ENCODE data around the gene LRRC74B.

Gene LRRC74B

DNA sequence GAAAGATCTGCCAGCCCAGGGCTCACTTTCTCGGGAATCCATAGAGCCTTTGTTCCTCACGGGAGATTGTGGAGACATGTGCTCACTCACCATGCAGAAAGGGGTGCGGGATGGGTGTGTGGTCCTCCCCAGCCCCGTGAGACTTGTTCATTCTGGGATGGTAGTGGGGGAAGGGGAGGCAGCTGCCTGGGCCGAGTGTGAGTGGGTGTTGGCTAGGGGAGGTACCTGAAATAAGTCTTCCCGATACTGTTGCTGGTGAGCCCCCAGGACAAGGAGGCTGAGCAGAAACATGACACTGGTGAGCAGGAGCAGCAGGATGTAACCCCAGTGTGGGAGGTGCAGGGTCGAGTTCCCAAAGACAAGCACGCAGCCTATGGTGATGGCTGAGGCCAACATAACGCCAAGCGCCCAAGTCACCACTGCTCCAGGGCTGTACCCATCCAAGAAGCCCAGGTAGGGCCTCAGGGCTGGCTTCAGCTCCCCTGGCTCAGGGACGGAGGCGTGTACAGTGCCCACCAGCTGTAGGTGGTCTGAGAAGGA lies 16.2 kb upstream of the LRRC74B start:
- TF ChIP-seq, protein P1, sequence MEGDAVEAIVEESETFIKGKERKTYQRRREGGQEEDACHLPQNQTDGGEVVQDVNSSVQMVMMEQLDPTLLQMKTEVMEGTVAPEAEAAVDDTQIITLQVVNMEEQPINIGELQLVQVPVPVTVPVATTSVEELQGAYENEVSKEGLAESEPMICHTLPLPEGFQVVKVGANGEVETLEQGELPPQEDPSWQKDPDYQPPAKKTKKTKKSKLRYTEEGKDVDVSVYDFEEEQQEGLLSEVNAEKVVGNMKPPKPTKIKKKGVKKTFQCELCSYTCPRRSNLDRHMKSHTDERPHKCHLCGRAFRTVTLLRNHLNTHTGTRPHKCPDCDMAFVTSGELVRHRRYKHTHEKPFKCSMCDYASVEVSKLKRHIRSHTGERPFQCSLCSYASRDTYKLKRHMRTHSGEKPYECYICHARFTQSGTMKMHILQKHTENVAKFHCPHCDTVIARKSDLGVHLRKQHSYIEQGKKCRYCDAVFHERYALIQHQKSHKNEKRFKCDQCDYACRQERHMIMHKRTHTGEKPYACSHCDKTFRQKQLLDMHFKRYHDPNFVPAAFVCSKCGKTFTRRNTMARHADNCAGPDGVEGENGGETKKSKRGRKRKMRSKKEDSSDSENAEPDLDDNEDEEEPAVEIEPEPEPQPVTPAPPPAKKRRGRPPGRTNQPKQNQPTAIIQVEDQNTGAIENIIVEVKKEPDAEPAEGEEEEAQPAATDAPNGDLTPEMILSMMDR (IDR thresholded peaks at IDR 0.05; ENCODE audit: control insufficient read depth, extremely low read depth, insufficient read depth), result no peak
- DNase-seq (ENCODE audit: low read depth), result no peak
- H3K4me3 ChIP-seq (ENCODE audit: low read depth, low read length), result no peak overlapping the region

DNA sequence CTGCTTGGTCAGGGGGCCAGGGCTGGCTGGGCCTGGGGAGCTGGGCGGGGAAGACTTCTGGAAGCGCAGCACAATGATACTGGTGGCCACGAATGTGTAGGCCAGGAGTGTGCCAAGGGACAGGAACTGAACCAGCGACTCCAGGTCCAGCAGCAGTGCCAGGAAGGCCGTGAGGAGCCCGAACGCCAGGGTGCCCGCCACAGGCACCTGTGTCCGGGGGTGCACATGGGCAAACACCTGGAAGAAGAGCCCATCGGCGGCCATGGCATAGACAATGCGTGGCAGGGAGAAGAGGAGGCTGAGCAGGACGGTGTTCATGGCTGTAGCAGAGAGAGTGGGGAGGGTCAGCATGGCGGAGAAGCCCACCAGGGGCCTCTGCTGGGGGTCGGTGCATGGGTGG lies 15.7 kb upstream of the LRRC74B start:
- no peak for DNase-seq (ENCODE audit: low read depth)
- TF ChIP-seq, protein P1 (IDR thresholded peaks at IDR 0.05; ENCODE audit: control insufficient read depth, extremely low read depth, insufficient read depth), result no peak
- H3K4me3 ChIP-seq (ENCODE audit: low read depth, low read length), result no peak overlapping the region

DNA sequence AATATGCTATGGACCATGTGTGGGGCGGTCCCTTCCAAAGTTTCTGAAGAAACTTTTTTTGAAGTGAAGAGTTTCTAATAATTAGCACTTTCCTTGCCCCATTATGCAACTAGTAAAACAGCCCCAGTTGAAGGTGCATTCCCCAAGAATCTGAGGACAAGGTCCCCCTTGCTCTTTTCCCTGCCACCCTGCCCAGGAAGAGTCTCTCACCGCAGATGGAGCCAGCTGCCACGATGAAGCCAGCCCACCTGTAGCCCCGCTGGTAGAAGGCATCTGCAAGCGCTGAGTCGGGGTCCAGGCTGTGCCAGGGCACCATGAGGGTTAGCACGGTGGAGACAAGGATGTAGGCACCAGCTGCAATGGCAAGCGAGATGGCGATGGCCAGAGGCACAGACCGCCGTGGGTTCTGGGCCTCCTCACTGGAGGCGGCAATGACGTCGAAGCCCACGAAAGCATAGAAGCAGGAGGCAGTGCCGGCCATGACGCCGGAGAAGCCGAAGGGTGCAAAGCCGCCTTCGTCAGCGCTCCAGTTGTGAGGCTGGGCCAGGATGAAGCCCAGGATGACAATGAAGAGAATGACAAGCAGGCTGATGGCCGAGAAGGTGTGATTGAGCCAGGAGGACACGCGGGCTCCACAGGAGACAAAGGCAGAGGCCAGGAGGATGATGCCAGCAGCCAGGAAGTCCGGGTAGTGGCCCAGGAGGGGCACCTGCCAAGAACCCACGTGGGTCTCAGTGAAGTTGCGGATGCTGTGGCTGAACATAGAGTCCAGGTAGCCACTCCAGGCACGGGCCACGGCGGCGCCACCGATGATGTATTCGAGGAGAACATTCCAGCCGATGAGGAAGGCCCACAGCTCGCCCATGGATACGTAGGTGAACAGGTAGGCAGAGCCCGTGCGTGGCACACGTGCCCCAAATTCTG lies 14.9 kb upstream of the LRRC74B start:
- TF ChIP-seq, protein P1 (IDR thresholded peaks at IDR 0.05; ENCODE audit: control insufficient read depth, extremely low read depth, insufficient read depth), result no peak
- DNase-seq (ENCODE audit: low read depth), result no peak
- no peak overlapping the region for H3K4me3 ChIP-seq (ENCODE audit: low read depth, low read length)

DNA sequence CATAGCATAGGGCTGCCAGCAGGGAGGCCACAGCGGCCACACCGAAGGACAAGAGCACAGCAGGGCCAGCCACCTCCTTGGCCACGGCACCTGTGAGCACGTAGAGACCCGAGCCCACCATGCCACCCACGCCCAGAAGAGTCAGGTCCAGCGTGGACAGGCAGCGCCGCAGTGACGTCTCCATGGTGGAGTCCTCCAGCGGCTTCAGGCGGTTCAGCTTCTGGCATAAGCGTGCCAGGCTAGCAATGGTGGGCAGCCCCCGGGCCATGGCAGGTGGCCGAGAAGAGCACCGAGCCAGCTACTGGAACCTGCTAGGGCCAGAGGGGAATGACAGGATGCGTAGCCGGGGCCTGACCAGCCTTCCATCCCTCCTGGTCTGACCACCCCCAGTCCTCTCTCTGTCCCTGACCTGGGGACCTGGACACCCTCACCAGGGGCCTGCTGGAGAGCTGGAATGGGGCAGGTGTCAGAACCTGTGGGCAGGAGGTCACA lies 14.2 kb upstream of the LRRC74B start:
- H3K4me3 ChIP-seq (ENCODE audit: low read depth, low read length), result no peak overlapping the region
- TF ChIP-seq, protein P1 (IDR thresholded peaks at IDR 0.05; ENCODE audit: control insufficient read depth, extremely low read depth, insufficient read depth), result no peak
- no peak for DNase-seq (ENCODE audit: low read depth)

DNA sequence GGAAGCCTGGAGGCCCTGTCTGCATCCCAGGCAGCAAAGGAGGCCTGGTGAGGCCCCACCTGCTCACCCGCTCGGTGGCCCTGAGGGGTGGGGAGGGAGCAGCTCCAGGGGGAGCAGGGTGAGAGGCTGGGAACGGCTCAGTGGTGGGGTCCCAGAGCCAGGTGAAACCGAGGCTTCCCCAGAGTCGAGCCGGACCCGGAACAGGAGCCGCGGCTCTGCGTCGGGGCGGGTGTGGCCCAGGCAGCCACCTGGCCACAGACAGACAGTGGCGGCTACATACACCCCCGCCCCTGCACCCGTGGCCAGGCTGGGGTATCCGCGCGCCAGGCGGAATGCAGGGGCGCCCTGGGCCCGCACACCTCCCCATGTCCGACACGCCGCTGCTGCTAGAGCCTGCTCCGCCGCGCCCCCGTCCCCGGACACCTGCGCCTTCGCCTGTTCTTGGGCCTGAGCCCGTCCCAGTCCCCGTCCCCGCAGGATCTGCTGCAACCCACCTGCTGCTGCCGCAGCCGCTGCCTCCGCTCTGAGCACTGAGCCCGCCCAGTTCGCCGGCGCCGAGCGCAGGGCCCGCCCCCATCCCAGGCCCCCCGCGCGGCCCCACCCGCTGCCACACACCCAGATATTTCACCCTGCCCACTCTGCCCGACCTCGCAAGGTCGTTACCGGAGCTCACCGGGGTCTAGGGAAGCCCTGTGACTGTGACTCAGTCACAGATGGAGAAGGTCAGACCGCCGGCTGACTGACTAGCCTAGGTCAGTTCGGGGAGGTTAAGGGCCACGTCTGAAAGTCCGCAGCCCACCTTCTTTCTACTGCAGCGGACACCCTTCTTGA lies 13.5 kb upstream of the LRRC74B start, which contains the start of gene SLC7A4:
TSS of gene SLC7A4 (minus strand) at position 525 of the 831 bp plus-strand sequence. CDS start 749 bp downstream, outside the sequence.
- DNase-seq (ENCODE audit: low read depth), result no peak
- H3K4me3 ChIP-seq (ENCODE audit: low read depth, low read length), result no peak within 1 kb of the TSS
- TF ChIP-seq, protein P1 (IDR thresholded peaks at IDR 0.05; ENCODE audit: control insufficient read depth, extremely low read depth, insufficient read depth), result no peak

DNA sequence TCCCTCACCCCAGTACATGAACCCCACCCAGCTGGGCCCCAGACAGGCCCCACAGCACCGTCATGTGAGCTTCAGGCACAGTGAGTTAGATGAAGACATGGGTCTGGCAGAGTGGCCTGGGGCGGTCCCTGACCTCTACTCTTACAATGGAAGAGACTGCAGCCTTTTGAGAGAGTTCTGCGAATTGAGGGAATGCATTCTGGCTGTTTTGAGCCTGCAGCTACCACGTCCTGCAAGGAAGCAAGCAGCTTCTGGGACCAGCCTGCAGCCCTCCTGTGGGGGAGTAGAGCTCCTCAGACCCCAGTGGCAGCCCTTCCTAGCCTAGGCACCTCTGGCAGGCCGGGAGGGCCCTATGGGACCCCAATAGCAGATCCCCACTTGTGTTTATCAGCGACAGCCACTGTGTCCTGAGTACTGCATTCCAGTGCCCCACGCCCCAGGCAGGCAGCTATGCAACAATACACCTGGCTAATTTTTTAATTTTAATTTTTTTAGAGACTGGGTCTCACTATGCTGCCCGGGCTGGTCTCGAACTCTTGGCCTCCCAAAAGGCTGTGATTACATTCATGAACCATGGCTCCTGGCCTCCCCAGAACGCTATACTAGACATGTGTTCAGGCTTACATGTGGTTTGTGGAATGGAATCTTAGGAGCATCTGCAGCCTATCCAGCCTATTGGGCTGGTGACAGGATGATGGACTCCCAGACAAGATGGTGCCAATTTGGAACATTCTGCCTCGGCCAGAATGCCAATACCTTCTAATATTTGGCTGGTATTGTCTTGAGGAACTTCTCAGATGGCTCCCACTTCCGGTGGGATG lies 12.7 kb upstream of the LRRC74B start:
- TF ChIP-seq, protein P1 (IDR thresholded peaks at IDR 0.05; ENCODE audit: control insufficient read depth, extremely low read depth, insufficient read depth), result no peak
- no peak for DNase-seq (ENCODE audit: low read depth)
- no peak overlapping the region for H3K4me3 ChIP-seq (ENCODE audit: low read depth, low read length)

All from LNCaP clone FGC (cell line).